SK-N-MC (cell line): Measurements from ENCODE around the gene ADCY5.

ENCODE experiments used
- EZH2 ChIP-seq: fragments of 200-600 bp; sonication (generic); IDR thresholded peaks from one replicate; pipeline ENCODE4 v1.6.1; 2017; ENCODE audit warnings: antibody characterized with exemption
- FOXP2 ChIP-seq: optimal IDR thresholded peaks from 2 replicates; pipeline ENCODE3; 2011; ENCODE audit warnings: mild to moderate bottlenecking, moderate library complexity; ENCODE audit not compliant: insufficient read depth; ENCODE audit errors: extremely low read length, control extremely low read depth
- POLR2AphosphoS5 ChIP-seq: IDR thresholded peaks from 2 replicates; pipeline ENCODE4 v1.6.1; 2012; ENCODE audit warnings: mild to moderate bottlenecking, low read depth, low read length, borderline replicate concordance

DNA sequence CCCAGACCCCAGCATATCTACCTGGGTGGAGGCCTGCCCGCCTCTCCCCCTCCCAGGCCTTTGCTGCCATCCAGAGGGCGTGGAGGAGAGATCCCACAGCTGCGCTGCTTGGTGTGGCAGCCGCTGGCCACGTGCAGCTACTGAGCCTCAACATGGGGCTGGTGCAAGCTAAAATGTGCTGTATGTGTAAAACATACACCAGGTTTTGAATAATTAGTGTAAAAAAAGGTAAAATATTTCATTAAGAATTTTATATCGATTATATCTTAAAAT, 151.3 kb downstream of the ADCY5 start:
- TF ChIP-seq POLR2AphosphoS5 = no peak
- no peak for TF ChIP-seq EZH2
- TF ChIP-seq FOXP2 = no peak
